Left forelimb (tissue), 1 donor: Measurements from ENCODE around the gene TARS2.

Experiments used
- DNase-seq: peaks from one replicate; pipeline ENCODE4 v3.0.0-alpha.2; 2018; ENCODE audit warnings: low spot score

TARS2 gene

DNA sequence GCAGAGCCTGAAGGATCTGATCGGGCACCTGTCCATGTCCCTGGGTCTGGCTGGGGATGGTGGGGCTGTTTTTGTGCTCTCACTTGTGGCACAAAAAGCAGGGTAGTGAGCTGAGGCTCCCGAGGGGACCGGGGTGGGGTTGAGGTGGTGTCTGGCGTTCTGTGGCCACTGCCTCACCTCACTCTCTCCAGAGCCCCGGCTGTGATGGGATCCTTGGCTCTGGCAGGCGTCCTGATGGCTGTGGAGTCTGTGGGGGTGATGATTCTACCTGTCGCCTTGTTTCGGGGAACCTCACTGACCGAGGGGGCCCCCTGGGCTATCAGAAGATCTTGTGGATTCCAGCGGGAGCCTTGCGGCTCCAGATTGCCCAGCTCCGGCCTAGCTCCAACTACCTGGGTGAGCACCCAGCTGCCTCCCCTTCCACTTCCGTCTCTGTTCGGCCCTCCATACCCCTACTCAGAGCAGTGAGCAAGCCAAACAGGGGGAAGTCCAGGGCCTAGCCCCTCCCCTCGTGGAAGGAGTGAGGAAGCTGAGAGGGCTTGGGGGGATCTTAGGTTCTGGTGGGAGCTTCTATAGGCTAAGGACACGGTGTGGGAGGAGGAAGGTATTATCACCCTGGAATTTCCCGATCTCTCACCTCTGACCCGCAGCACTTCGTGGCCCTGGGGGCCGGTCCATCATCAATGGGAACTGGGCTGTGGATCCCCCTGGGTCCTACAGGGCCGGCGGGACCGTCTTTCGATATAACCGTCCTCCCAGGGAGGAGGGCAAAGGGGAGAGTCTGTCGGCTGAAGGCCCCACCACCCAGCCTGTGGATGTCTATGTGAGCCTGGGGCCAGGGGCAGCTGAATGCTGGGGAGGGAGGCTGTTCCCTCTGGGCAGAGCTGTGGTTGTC lies 69.0 kb downstream of the TARS2 start:
- no peak for DNase-seq

DNA sequence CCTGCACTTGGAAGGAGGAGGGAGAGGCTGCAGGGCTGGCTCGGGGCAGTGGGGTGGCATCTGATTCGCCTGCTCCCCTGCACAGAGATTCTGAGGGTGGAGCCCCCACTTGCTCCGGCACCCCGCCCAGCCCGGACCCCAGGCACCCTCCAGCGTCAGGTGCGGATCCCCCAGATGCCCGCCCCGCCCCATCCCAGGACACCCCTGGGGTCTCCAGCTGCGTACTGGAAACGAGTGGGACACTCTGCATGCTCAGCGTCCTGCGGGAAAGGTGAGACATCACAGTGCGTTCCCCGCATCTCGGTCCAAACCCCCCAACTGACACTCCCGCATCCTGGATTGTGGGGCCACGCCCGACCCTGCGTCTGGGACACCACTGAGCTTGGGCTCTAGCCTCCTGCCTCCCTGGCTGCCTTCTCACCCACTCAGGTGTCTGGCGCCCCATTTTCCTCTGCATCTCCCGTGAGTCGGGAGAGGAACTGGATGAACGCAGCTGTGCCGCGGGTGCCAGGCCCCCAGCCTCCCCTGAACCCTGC lies 69.9 kb downstream of the TARS2 start:
- DNase-seq, result no peak
